PFSK-1 (cell line): ENCODE results near the gene ADTRP.

Source experiments
- SIN3A ChIP-seq: IDR thresholded peaks from 2 replicates; pipeline ENCODE4 v1.6.1; 2012; ENCODE audit warnings: mild to moderate bottlenecking, low read length, moderate library complexity, borderline replicate concordance; ENCODE audit not compliant: insufficient read depth
- TAF1 ChIP-seq: IDR thresholded peaks from 2 replicates; pipeline ENCODE4 v1.6.1; 2012; ENCODE audit warnings: low read length, control low read depth, borderline replicate concordance; ENCODE audit not compliant: insufficient read depth
- TF ChIP-seq, protein P1 (sequence below), 2 experiments: IDR thresholded peaks; 2 replicates each; pipeline versions ENCODE4 v1.6.1 to v1.8.0; 2011 to 2012; ENCODE audit warnings: low read depth in 2 of 2, low read length in 2 of 2, control low read depth in 1 of 2, inconsistent platforms in 1 of 2, mild to moderate bottlenecking in 1 of 2, moderate library complexity in 1 of 2; ENCODE audit not compliant: insufficient read depth in 1 of 2

DNA sequence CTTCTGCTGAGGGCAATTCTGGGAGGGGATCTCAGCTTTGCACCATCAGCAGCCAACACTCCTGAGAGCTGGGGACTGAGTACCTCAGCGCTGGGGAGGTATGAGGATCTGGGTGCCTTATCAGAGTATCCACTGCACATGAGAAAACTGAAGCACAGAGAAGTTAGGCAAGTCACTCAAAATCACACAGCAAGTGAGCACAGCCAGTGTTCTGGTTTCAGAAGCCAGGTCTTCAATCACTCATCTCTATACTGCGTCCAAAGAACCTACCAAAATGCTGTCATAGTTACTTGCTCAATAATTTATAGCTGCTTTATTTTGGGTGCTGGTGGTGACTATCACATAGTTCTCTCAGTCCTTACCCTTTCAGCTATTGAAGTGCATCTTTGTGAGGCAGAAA is 5.0 kb downstream of the ADTRP start:
- no peak for TF ChIP-seq TAF1
- TF ChIP-seq, protein P1, sequence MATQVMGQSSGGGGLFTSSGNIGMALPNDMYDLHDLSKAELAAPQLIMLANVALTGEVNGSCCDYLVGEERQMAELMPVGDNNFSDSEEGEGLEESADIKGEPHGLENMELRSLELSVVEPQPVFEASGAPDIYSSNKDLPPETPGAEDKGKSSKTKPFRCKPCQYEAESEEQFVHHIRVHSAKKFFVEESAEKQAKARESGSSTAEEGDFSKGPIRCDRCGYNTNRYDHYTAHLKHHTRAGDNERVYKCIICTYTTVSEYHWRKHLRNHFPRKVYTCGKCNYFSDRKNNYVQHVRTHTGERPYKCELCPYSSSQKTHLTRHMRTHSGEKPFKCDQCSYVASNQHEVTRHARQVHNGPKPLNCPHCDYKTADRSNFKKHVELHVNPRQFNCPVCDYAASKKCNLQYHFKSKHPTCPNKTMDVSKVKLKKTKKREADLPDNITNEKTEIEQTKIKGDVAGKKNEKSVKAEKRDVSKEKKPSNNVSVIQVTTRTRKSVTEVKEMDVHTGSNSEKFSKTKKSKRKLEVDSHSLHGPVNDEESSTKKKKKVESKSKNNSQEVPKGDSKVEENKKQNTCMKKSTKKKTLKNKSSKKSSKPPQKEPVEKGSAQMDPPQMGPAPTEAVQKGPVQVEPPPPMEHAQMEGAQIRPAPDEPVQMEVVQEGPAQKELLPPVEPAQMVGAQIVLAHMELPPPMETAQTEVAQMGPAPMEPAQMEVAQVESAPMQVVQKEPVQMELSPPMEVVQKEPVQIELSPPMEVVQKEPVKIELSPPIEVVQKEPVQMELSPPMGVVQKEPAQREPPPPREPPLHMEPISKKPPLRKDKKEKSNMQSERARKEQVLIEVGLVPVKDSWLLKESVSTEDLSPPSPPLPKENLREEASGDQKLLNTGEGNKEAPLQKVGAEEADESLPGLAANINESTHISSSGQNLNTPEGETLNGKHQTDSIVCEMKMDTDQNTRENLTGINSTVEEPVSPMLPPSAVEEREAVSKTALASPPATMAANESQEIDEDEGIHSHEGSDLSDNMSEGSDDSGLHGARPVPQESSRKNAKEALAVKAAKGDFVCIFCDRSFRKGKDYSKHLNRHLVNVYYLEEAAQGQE (IDR thresholded peaks at IDR 0.05; ENCODE audit: insufficient read depth in 1 of 2, low read depth in 2 of 2, low read length in 2 of 2), result no peak
- TF ChIP-seq SIN3A, result no peak
